GM19099 (cell line): ENCODE measurements around the gene IFIT1B.

Experiments used
- POLR2A ChIP-seq: IDR thresholded peaks from 3 replicates; pipeline ENCODE4 v1.6.1; 2011; ENCODE audit warnings: low read depth; ENCODE audit not compliant: insufficient read length; ENCODE audit errors: extremely low read depth

The IFIT1B gene

GRCh38 chr10:89364531-89364930 is 13.3 kb upstream of the IFIT1B start:
- no peak for TF ChIP-seq POLR2A

GRCh38 chr10:89367529-89367928 is 10.3 kb upstream of the IFIT1B start:
- TF ChIP-seq POLR2A = no peak

- no peak for TF ChIP-seq POLR2A
Observed at GRCh38 chr10:89368129-89368528, 9.7 kb upstream of the IFIT1B start.

GRCh38 chr10:89369156-89370105 is 8.4 kb upstream of the IFIT1B start:
- TF ChIP-seq POLR2A = no peak

- TF ChIP-seq POLR2A = no peak
Observed at GRCh38 chr10:89371079-89371478, 6.8 kb upstream of the IFIT1B start.

- TF ChIP-seq POLR2A = no peak
Observed at GRCh38 chr10:89371987-89372386, 5.9 kb upstream of the IFIT1B start.

GRCh38 chr10:89373916-89374711 is 3.7 kb upstream of the IFIT1B start:
- no peak for TF ChIP-seq POLR2A

- no peak for TF ChIP-seq POLR2A
Observed at GRCh38 chr10:89374713-89375141, 3.1 kb upstream of the IFIT1B start.

GRCh38 chr10:89379103-89379502 is 1.2 kb downstream of the IFIT1B start:
- TF ChIP-seq POLR2A = no peak

GRCh38 chr10:89382757-89383156 is 4.9 kb downstream of the IFIT1B start:
- TF ChIP-seq POLR2A = no peak

GRCh38 chr10:89384474-89385340 is 6.9 kb downstream of the IFIT1B start:
- no peak for TF ChIP-seq POLR2A

GRCh38 chr10:89388806-89389205 is 10.9 kb downstream of the IFIT1B start:
- TF ChIP-seq POLR2A = no peak

- no peak for TF ChIP-seq POLR2A
Observed at GRCh38 chr10:89389254-89389653, 11.4 kb downstream of the IFIT1B start.

GRCh38 chr10:89390476-89391225 is 12.8 kb downstream of the IFIT1B start:
- no peak for TF ChIP-seq POLR2A

GRCh38 chr10:89391907-89392756 is 14.3 kb downstream of the IFIT1B start, which contains the start of gene IFIT1:
TSS of gene IFIT1 (plus strand) at chr10:89392623. CDS start at chr10:89392713, 90 bp downstream.
- peak; percentile 94 for TF ChIP-seq POLR2A
